GM12878 (cell line): Measurements from ENCODE around the gene CEP126. TPM values are rescaled to one million over a fixed set of nuclear protein-coding genes. Genes with fewer than 3 reads are reported as not detected.

Experiments
- ATAC-seq: fragments of 200-7000 bp; cut with Tn5 transposase; 3 replicates; pipeline ENCODE4 v1.9.1; 2020; ENCODE audit warnings: mild to moderate bottlenecking, moderate library complexity
- BruUV-seq: library from RNA; stranded (reverse); fragments of 400-500 nt; replicated peaks from 2 replicates; lab custom pipeline; 2021; lab: Mats Ljungman, UMichigan
- CTCF ChIA-PET: fragments of 300-600 bp; sonication (Branson Sonifier 250); formaldehyde crosslinking; extraction: SDS; loops from one replicate; lab custom pipeline; 2021; ENCODE audit warnings: inconsistent platforms; lab: Yijun Ruan, JAX
- POLR2A ChIA-PET: fragments of 350-600 bp; formaldehyde crosslinking; extraction: SDS; loops from one replicate; lab custom pipeline; 2021; ENCODE audit warnings: inconsistent platforms; lab: Charles Lee
- RAD21 ChIA-PET: fragments of 300-600 bp; sonication (Branson Sonifier 250); formaldehyde crosslinking; loops from one replicate; lab custom pipeline; 2023; ENCODE audit warnings: antibody characterized with exemption; ENCODE audit not compliant: unreplicated experiment; lab: Charles Lee
- SMC1A ChIA-PET: fragments of 300-600 bp; sonication (Branson Sonifier 250); formaldehyde crosslinking; loops from one replicate; lab custom pipeline; 2023; ENCODE audit not compliant: unreplicated experiment, uncharacterized antibody; lab: Charles Lee
- DNase-seq: peaks from one replicate; pipeline ENCODE4 v3.0.0-alpha.2; 2011; ENCODE audit warnings: low read depth, low spot score
- FAIRE-seq: peaks from 3 replicates; lab custom pipeline; 2011; peaks lifted over from hg19 to GRCh38; lab: Jason Lieb, UNC
- H2AFZ ChIP-seq: 2 replicates; pipeline ENCODE4 v1.6.0; 2011; ENCODE audit warnings: low read depth, low read length, control low read depth; ENCODE audit not compliant: control insufficient read depth
- H3K27ac ChIP-seq: 2 replicates; pipeline ENCODE4 v1.5.1; 2011; ENCODE audit warnings: control low read depth; ENCODE audit not compliant: control insufficient read depth, insufficient read depth
- H3K27me3 ChIP-seq, 2 experiments: replicated peaks in 1 of 2; 2 replicates each; pipeline versions ENCODE4 v1.6.0 to v1.6.1; 2011; ENCODE audit warnings: low read length in 1 of 2; ENCODE audit not compliant: control insufficient read depth in 2 of 2, insufficient read depth in 2 of 2
- H3K36me3 ChIP-seq, 2 experiments: 2 replicates each; pipeline ENCODE4 v1.5.1; 2011; ENCODE audit warnings: low read length in 1 of 2; ENCODE audit not compliant: control insufficient read depth in 2 of 2, insufficient read depth in 2 of 2
- H3K4me1 ChIP-seq: 2 replicates; pipeline ENCODE4 v1.6.1; 2011; ENCODE audit warnings: mild to moderate bottlenecking, low read length, moderate library complexity, mixed read lengths; ENCODE audit not compliant: control insufficient read depth, insufficient read depth
- H3K4me2 ChIP-seq: 2 replicates; pipeline ENCODE4 v1.6.0; 2011; ENCODE audit warnings: control low read depth; ENCODE audit not compliant: control insufficient read depth, insufficient read depth
- H3K4me3 ChIP-seq: fragments of 200-600 bp; sonication (generic); 2 replicates; pipeline ENCODE4 v1.5.1; 2016
- H3K79me2 ChIP-seq: 2 replicates; pipeline ENCODE4 v1.6.0; 2011; ENCODE audit warnings: low read length; ENCODE audit not compliant: control insufficient read depth, insufficient read depth
- H3K9ac ChIP-seq: 2 replicates; pipeline ENCODE4 v1.8.0; 2011; ENCODE audit warnings: low read length, control low read depth, mixed read lengths; ENCODE audit not compliant: control insufficient read depth, insufficient read depth
- H3K9me3 ChIP-seq: replicated peaks from 3 replicates; pipeline ENCODE4 v1.5.1; 2011; ENCODE audit warnings: mild to moderate bottlenecking, low read length; ENCODE audit not compliant: control insufficient read depth, insufficient read depth
- H4K20me1 ChIP-seq: 2 replicates; pipeline ENCODE4 v1.6.0; 2011; ENCODE audit not compliant: control insufficient read depth, insufficient read depth
- MEF2A ChIP-seq: IDR thresholded peaks from 2 replicates; pipeline ENCODE4 v1.6.1; 2011; ENCODE audit warnings: low read depth, mild to moderate bottlenecking, low read length, moderate library complexity; ENCODE audit not compliant: insufficient read depth
- NFYA ChIP-seq: IDR thresholded peaks from 2 replicates; pipeline ENCODE4 v1.6.1; 2011; ENCODE audit warnings: low read depth, mild to moderate bottlenecking, low read length, improper control_type of control experiment, borderline replicate concordance
- STAT1 ChIP-seq: fragments of 450-650 bp; conservative IDR thresholded peaks from 2 replicates; pipeline ENCODE4 v1.6.1; 2014; ENCODE audit warnings: antibody characterized with exemption, mild to moderate bottlenecking
- ZNF592 ChIP-seq: fragments of 450-650 bp; IDR thresholded peaks from 2 replicates; pipeline ENCODE4 v1.6.1; 2017; ENCODE audit warnings: mild to moderate bottlenecking, moderate library complexity
- WGBS: methylation state at CpG from one replicate; pipeline ENCODE4 v1.1.6; 2016; ENCODE audit warnings: low lambda C conversion rate; ENCODE audit not compliant: insufficient replicate concordance, insufficient coverage; ENCODE audit errors: missing lambda C conversion rate; 5-methylcytosine and 5-hydroxymethylcytosine counted together
- in situ Hi-C: fragments of 300-500 bp; cut with MboI; formaldehyde crosslinking; loops from 9 replicates; pipeline ENCODE4 v1.14.3; 2018; ENCODE audit warnings: mixed read lengths
- intact Hi-C: fragments of 100-400 bp; cut with micrococcal nuclease; formaldehyde crosslinking; loops from one replicate; pipeline ENCODE4 v1.14.2; 2022; ENCODE audit not compliant: unreplicated experiment
- polyA plus RNA-seq, 11 experiments: library from polyadenylated mRNA; depleted of rRNA in 4 of 11; unstranded in 6 of 11; stranded (reverse) in 5 of 11; fragments of >200 nt; fragmentation: Nextera tagmentation in 4 of 11; fragmentation: Illumina TruSeq in 1 of 11; extraction: Ambion mirVana in 4 of 11; extraction: Trizol in 1 of 11; gene quantifications; 1 replicate in 1 of 11; 2 replicates in 10 of 11; pipeline versions ENCODE4 v1.2.1 to v1.2.3, GENCODE V29; 2011 to 2016; ENCODE audit warnings: inconsistent platforms in 2 of 11, missing spikeins in 2 of 11, low read depth in 1 of 11
- total RNA-seq, 4 experiments: library from RNA; depleted of rRNA in 3 of 4; stranded (reverse); fragments of >200 nt in 3 of 4; fragmentation: Illumina TruSeq in 1 of 4; extraction: Trizol in 1 of 4; gene quantifications; 2 replicates each; pipeline versions ENCODE4 v1.2.1 to v1.2.3, GENCODE V29; 2013 to 2021
- TF ChIP-seq, protein P1 (sequence below): fragments of 450-650 bp; formaldehyde crosslinking; IDR thresholded peaks from 2 replicates; pipeline ENCODE4 v1.5.0; 2022; ENCODE audit warnings: mild to moderate bottlenecking, missing genetic modification characterization

Gene CEP126
- total and polyA plus RNA-seq, 10 of the 15 experiments (the other 5 are each of a cell fraction or from before 2014, with no cell fraction given), result 0.01 TPM; not detected in 8

DNA sequence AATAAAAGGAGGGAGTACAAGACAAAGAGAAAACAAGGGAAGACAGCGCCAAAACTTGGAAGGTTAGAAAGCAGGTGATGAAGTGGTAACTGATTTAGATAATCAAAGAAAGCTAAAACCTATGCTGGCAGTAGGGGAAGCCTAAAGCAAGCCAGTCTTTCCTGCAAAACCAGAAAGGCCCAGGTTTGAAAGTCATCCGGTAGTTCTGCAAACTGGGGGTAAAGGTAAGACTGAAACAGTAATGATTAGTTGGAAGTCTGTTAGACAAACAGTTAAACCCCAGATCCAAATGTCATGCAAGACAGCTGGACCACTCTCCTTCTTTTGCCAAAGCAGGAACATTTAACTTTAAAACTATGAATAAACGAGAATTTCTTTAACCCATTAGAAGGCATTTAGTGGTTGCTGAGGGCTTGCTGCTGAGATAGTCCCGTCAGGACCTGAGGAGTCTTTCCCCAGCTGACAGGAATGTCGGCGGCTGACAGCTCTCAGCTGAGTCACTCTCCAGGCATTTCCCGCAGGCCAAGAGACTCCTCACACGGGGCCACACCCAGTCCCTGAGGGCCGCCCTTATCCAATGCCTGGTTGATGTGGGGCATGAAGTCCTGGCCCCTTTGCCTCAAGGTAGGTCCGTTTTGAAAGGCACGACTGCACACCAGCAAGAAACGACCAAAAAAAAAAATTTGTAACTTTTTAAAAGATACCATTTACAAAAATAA is 96.1 kb downstream of the CEP126 start:
- intact Hi-C loops (no loop called here), in situ Hi-C loops (loop anchor here (10.0 kb wide), 1 partner anchor 56 kb away; no protein-coding TSS in a partner anchor)
- Histone ChIP-seq H3K79me2 (no peaks in the 10 kb centered on the region), H3K27me3 (peaks cover 0 to 4% of the 10 kb centered on the region in 2 experiments; a peak in 2 of 4 replicates), H3K4me1 (no peaks in the 10 kb centered on the region), H3K36me3 (no peaks in the 10 kb centered on the region), H3K9me3 (no peaks in the 10 kb centered on the region), H3K4me2 (no peak overlapping the region), H3K27ac (no peak overlapping the region), H2AFZ (no peak overlapping the region), H3K4me3 (no peak overlapping the region), H3K9ac (no peak overlapping the region), H4K20me1 (no peaks in the 10 kb centered on the region)
- ChIA-PET SMC1A (no interaction called here), POLR2A (no interaction called here), RAD21 (no interaction called here), CTCF (no interaction called here)
- no peak for DNase-seq
- FAIRE-seq, result no peak
- WGBS, result 21% methylated on average over 12 of the region's 12 CpGs
- no TSS peak for BruUV-seq
- no peak for ATAC-seq
- TF ChIP-seq STAT1 (no peak), MEF2A (no peak), ZNF592 (no peak), NFYA (no peak)
- TF ChIP-seq, protein P1, sequence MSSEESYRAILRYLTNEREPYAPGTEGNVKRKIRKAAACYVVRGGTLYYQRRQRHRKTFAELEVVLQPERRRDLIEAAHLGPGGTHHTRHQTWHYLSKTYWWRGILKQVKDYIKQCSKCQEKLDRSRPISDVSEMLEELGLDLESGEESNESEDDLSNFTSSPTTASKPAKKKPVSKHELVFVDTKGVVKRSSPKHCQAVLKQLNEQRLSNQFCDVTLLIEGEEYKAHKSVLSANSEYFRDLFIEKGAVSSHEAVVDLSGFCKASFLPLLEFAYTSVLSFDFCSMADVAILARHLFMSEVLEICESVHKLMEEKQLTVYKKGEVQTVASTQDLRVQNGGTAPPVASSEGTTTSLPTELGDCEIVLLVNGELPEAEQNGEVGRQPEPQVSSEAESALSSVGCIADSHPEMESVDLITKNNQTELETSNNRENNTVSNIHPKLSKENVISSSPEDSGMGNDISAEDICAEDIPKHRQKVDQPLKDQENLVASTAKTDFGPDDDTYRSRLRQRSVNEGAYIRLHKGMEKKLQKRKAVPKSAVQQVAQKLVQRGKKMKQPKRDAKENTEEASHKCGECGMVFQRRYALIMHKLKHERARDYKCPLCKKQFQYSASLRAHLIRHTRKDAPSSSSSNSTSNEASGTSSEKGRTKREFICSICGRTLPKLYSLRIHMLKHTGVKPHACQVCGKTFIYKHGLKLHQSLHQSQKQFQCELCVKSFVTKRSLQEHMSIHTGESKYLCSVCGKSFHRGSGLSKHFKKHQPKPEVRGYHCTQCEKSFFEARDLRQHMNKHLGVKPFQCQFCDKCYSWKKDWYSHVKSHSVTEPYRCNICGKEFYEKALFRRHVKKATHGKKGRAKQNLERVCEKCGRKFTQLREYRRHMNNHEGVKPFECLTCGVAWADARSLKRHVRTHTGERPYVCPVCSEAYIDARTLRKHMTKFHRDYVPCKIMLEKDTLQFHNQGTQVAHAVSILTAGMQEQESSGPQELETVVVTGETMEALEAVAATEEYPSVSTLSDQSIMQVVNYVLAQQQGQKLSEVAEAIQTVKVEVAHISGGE, result no peak
